HG03175 (cell line): ENCODE data around the gene ANKMY2.
"Not testable (repeated sequence)": the region's sequence is repeated elsewhere in the genome, so short reads cannot be mapped to it uniquely, and the experiment has no call there.

Experiments used
- ATAC-seq: cut with Tn5 transposase; IDR thresholded peaks from one replicate; pipeline ENCODE4 v1.9.1; 2021; ENCODE audit warnings: mild to moderate bottlenecking, moderate library complexity; ENCODE audit not compliant: unreplicated experiment

The ANKMY2 gene

GRCh38 chr7:16659854-16660497 lies 14.4 kb upstream of the ANKMY2 start:
- not testable (repeated sequence) for ATAC-seq

GRCh38 chr7:16657656-16658279 lies 12.2 kb upstream of the ANKMY2 start:
- no peak for ATAC-seq

- ATAC-seq: no peak
Measured at GRCh38 chr7:16656141-16656540, 10.6 kb upstream of the ANKMY2 start.

GRCh38 chr7:16655394-16655793 lies 9.8 kb upstream of the ANKMY2 start:
- ATAC-seq: no peak

- ATAC-seq: no peak
Measured at GRCh38 chr7:16652888-16653287, 7.3 kb upstream of the ANKMY2 start.

GRCh38 chr7:16652240-16652583 lies 6.7 kb upstream of the ANKMY2 start:
- ATAC-seq: no peak

- ATAC-seq: no peak
Measured at GRCh38 chr7:16651396-16652239, 6.1 kb upstream of the ANKMY2 start.

- no peak for ATAC-seq
Measured at GRCh38 chr7:16650266-16650665, 4.7 kb upstream of the ANKMY2 start.

- ATAC-seq: no peak
Measured at GRCh38 chr7:16649196-16649595, 3.6 kb upstream of the ANKMY2 start.

- no peak for ATAC-seq
Measured at GRCh38 chr7:16648551-16648950, 3.0 kb upstream of the ANKMY2 start.

GRCh38 chr7:16647435-16647960 lies 1.9 kb upstream of the ANKMY2 start:
- ATAC-seq: no peak

- ATAC-seq: no peak
Measured at GRCh38 chr7:16646472-16647072, 1.0 kb upstream of the ANKMY2 start.

- no peak for ATAC-seq
Measured at GRCh38 chr7:16644636-16645592, 640 bp downstream of the ANKMY2 start.

GRCh38 chr7:16644157-16644556 lies 1.4 kb downstream of the ANKMY2 start:
- ATAC-seq: no peak

GRCh38 chr7:16638282-16639280 lies 7.0 kb downstream of the ANKMY2 start:
- no peak for ATAC-seq

- ATAC-seq: no peak
Measured at GRCh38 chr7:16637379-16637778, 8.2 kb downstream of the ANKMY2 start.

- no peak for ATAC-seq
Measured at GRCh38 chr7:16636555-16637101, 8.9 kb downstream of the ANKMY2 start.

GRCh38 chr7:16634271-16634738 lies 11.2 kb downstream of the ANKMY2 start:
- no peak for ATAC-seq

- no peak for ATAC-seq
Measured at GRCh38 chr7:16630654-16631053, 14.9 kb downstream of the ANKMY2 start.
